ENCODE data around the gene RAD18.

The RAD18 gene

GRCh38 chr3:8964436-8965370 is 1.4 kb upstream of the RAD18 start:
- no peak for DNase-seq

DNA sequence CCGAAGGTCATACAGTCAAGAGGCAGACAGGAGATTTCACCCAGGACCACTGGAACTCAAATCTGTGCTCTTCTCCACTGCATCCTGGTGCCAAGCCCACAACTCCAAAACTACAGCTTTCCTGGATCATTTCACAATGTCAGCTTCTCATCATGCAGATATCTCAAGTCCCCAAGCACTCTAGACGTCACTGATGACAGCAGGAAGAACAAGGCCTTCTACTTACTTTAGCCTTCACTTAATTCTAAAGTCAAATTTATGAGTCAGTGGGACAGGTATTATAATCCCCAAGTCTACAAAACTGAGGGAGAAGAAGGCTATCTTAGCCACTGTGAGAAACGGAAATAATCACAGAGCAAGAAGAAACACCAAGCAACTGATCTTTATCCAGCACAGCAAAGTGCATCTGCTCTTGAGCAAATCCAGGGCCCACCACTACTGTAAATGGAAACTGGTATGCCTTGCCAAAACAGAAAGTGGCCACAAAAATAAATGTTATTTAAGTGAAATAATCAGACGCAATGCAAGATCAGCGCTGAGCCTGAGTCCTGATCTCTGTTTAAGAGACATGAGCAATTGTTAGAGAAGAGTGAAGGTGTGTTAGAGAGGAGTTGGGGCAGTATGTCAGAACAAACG is 928 bp downstream of the RAD18 start:
- peak; percentile 12 for DNase-seq

DNA sequence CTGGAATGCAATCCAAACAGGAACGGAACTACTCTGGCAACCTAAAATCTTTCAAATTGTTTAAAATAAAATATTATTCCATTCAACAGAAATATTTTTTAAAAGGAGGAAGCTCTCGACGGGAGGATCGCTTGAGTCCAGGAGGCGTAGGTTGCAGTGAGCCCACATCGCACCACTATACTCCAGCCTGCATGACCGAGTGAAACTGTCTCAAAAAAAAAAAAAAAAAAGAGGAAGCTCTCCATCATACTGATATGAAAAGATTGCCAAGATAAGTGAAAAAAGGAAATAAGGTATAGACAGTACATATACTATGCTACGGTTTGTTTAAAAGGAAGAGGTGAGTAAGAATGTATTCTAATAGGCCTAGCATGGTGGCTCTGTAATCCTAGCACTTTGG is 3.6 kb downstream of the RAD18 start:
- no peak for DNase-seq

DNA sequence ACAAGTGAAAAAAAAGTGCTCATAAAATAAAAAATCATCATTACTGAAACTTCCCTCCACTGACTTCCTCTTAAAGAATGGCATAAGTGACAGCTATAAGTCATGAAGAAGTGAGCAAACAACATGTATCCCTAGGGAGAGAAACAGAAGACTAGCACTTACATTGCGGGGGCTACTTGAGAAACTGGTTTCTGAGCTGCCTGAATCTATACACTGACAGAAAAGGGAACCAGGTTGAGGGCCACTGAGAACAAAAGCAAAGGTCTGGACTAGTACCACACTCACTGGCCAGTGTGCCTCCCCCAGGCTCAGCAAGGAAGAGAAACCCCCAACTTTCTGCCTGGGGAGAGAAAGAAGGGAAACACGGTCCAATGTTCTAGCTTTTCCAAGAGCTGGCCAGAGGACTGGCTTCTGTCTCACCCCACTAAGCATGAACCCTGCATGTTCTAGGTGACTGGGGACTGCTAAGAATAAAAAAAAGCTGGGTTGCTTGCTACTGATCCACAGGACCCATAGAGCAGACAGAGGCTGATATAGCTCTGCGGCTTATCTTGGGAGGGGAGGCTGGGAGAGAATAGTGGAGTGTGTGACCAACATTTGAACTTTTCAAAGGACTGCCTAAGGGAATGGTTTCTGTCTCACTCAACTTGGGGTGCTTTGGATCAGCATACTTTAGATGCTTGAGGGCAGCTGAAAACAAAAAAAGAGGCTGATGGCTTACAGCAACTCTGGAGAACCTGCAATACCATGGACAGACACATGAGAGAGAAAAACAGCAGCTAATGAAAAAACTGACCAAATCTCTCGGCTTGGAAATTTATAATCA is 8.1 kb downstream of the RAD18 start:
- no peak for DNase-seq

- no peak for DNase-seq
These were observed 10.0 kb downstream of the RAD18 start for GRCh38 chr3:8953313-8953712.

DNA sequence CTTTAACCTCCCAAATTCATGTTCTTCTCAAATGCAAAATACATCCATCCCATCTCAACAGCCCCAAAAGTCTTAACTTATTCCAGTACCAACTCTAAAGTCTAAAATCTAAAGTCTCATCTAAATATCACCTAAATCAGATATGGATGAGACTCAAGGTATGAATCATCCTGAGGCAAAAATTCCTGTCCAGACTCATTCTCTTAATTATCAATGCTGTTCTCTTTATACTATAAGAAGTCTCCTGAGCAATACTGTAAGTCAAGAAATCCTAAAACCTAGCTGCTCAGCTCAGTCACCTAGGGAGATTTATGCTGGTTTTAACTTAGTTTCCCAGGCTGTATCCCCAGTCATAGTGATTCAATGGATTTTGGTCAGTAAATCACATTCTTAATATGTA is 11.1 kb downstream of the RAD18 start:
- no peak for DNase-seq

- DNase-seq = no peak
These were observed 17.2 kb downstream of the RAD18 start for GRCh38 chr3:8945890-8946600.

DNA sequence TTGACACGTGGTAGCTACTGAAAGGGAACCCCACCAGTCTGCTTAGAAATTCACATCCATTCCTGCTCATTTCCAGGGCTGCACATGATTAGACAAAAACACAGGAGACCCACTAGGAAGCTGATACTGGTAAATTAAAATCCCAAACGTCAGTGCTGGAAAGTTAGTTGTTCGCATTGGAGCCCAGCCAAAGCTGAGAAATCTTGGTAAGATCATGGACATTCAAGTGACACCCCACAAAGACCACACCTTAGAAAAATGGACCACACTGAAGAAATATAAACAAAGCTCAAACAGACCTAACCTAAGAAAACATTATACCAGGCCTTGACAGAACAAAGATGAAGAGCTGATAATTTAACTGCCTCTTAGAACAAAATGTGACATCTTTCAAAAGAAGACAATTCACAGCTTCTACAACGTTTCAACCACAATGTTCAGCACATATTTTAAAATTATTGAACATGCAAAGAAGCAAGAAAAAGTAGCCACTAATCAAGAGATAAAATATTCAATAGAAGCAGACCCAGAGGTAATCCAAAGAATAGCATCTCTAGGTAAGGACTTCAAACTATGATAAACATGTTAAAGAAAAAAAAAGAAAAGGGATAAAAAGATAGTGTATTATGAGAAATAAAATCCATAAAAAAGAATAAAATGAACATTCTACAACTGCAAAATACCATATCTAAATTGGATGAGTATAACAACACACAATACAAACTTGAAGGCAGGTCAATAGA is 20.4 kb downstream of the RAD18 start:
- DNase-seq = no peak

GRCh38 chr3:8942115-8942514 is 21.2 kb downstream of the RAD18 start:
- DNase-seq = no peak

DNA sequence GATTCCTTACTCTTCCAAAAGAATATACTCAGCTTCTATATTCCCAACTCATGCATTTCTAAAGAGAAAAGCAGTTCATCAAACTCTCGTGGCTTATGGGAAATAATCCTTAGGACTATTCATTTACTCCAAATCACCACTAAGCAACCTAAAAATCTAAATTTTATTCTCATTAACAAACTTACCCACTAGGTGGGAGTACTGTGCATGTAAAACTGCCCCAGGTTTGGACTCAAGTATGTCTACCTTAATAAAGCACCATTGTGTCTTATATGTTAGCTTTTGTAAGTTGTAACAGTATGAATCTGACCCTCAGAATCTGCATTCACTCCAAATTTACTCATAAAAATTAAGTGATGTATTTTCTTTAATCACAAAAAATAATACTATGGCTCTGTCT is 25.3 kb downstream of the RAD18 start:
- DNase-seq = peak; percentile 14

DNA sequence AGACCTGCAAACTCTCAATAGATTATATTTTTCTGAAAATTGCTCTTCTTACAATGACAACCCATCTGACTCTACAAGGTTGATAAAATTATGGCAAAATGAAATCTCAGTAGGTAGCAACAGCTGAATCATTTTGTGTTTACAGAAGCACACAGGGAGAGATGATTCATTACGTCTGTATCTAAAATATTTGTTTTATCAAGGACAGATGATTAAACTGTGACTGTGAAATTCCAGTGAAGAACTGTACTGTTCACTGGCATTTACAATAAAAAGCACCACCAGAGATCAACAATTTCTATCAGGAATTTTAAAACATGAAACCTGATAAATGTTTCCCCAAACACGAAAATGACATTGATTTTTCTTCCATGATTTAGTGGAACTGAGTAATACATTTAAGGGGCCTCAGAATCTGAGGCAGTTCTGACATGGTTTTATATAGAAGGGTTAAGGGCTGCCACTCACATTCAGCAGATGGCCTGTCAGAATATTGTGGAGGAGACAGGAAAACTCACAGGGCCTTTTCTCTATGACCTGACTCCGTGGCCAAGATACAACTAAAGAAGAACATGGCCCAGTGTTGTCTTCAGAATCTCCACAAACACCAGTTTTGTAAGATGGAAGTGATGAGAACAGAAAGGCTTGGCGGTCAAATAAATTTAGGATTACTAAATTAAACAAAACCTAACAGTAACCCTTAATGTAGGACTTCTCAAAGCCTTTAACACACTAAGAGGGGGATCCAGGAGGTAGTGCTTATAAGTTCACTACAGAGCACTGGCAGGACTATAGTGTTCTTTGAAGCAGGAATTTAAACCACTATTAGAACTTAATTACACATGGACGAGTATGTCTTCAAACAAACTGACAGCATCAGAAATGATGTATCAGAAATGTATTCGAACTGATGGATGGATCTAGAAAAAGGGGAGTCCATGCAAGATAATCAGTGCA is 25.9 kb downstream of the RAD18 start:
- no peak for DNase-seq

- no peak for DNase-seq
These were observed 30.8 kb downstream of the RAD18 start for GRCh38 chr3:8932507-8932906.

DNA sequence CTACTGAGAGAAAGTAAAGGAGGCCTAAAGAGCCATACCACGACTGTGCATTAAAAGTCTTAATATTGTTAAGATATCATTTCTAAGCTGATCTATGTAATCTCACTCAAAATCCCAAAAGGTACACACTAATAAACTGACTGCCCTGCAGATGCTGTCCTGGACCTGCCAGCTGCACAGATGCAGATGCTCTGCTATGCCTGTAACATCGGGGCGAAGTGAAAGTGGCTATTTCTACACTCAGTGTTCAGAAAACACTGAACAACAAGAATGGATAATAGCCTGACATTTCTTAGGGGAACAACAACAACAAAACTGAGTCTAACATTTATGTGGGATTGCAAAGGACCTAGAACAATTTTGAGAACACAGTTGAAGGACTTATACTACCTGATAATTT is 31.9 kb downstream of the RAD18 start:
- no peak for DNase-seq

GRCh38 chr3:8929860-8930259 is 33.4 kb downstream of the RAD18 start:
- no peak for DNase-seq

GRCh38 chr3:8914491-8914890 is 48.8 kb downstream of the RAD18 start:
- no peak for DNase-seq

- no peak for DNase-seq
These were observed 51.5 kb downstream of the RAD18 start for GRCh38 chr3:8911781-8912180.

- no peak for DNase-seq
These were observed 54.1 kb downstream of the RAD18 start for GRCh38 chr3:8909160-8909559.

GRCh38 chr3:8903191-8903590 is 60.1 kb downstream of the RAD18 start:
- no peak for DNase-seq

GRCh38 chr3:8900869-8901268 is 62.4 kb downstream of the RAD18 start:
- no peak for DNase-seq

DNA sequence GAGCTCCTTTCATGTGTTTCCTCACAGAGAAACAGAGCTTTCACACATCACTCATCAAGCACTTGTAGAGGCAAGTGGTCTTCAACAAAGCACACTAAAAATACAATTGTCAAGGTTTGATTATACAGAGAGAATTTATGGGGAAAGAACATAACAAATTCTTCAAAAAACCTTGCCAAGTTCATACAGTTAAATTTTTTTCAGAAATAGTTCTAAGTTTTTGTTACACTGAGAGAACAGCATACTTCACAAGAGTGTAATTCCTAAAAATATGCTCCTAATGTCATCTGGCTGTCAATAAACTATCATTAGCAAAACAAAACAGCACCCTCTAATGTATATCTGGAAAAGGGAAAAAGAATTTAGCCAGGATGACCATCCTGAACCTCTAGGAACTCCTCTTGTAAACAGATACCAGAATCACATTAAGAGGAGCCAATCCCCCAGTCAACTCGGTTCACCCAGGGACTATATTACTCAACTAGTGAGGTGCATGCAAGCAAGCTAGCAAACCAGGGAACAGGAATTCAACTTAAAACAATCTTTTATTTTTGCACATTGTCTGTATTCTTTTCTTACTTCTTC is 63.3 kb downstream of the RAD18 start:
- no peak for DNase-seq

DNA sequence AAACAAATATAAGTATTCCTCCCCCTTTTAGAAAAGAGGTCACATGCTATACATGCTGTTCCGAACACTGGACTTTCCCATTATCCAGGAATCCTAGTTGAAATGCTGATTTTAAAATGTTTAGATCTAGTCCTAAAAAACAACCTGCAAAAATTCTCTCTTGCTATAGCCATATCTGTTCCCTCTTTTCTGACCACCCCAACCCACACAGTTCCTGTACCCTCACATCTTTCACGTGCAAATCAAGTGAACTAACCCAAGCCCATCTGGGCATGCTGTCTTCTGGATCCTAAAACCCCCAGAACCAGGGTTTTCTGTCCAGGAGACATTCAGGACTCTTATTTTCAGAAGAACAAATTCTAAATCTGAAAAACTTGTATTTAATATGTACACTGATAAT is 67.4 kb downstream of the RAD18 start:
- DNase-seq = no peak

Data from CD4-positive, alpha-beta T cell treated with Interleukin-17A for 1 hour (primary cell).